CD4-positive, alpha-beta T cell treated with Interleukin-15 for 4 hours (primary cell): ENCODE data around the gene EHD2.

Experiments
- DNase-seq: peaks from one replicate; pipeline ENCODE4 v3.0.0-alpha.2; 2020; ENCODE audit warnings: low spot score

Gene EHD2

GRCh38 chr19:47691090-47691489 is 22.1 kb upstream of the EHD2 start:
- DNase-seq, result no peak

- DNase-seq, result no peak
Measured at GRCh38 chr19:47691782-47692181, 21.4 kb upstream of the EHD2 start.

GRCh38 chr19:47693489-47693888 is 19.7 kb upstream of the EHD2 start:
- DNase-seq, result no peak

- DNase-seq, result no peak
Measured at GRCh38 chr19:47693903-47694302, 19.3 kb upstream of the EHD2 start.

- DNase-seq, result no peak
Measured at GRCh38 chr19:47694466-47695273, 18.6 kb upstream of the EHD2 start.

GRCh38 chr19:47695533-47696262 is 17.5 kb upstream of the EHD2 start:
- DNase-seq, result no peak

- DNase-seq, result no peak
Measured at GRCh38 chr19:47696635-47697034, 16.6 kb upstream of the EHD2 start.

- DNase-seq, result peak; percentile 46
Measured at GRCh38 chr19:47697863-47698609, 15.2 kb upstream of the EHD2 start.

GRCh38 chr19:47698631-47699359 is 14.4 kb upstream of the EHD2 start:
- no peak for DNase-seq

- DNase-seq, result peak; percentile 28
Measured at GRCh38 chr19:47699360-47699917, 13.8 kb upstream of the EHD2 start.

GRCh38 chr19:47700934-47701716 is 12.1 kb upstream of the EHD2 start:
- no peak for DNase-seq

GRCh38 chr19:47701717-47702552 is 11.3 kb upstream of the EHD2 start:
- no peak for DNase-seq

- no peak for DNase-seq
Measured at GRCh38 chr19:47702671-47703070, 10.6 kb upstream of the EHD2 start.

- no peak for DNase-seq
Measured at GRCh38 chr19:47703301-47703700, 9.9 kb upstream of the EHD2 start.

- DNase-seq, result no peak
Measured at GRCh38 chr19:47704024-47704423, 9.2 kb upstream of the EHD2 start.

GRCh38 chr19:47704656-47705055 is 8.6 kb upstream of the EHD2 start:
- DNase-seq, result no peak

GRCh38 chr19:47707135-47707925 is 5.9 kb upstream of the EHD2 start:
- peak; percentile 71 for DNase-seq

- DNase-seq, result no peak
Measured at GRCh38 chr19:47711652-47712242, 1.5 kb upstream of the EHD2 start.

- DNase-seq, result no peak
Measured at GRCh38 chr19:47714339-47714738, 1.1 kb downstream of the EHD2 start.
